Keratinocyte (primary cell): ENCODE data around the gene TPK1. TPM values are rescaled to one million over a fixed set of nuclear protein-coding genes. Genes with fewer than 3 reads are reported as not detected.

Experiments used
- DNase-seq: peaks from one replicate; pipeline ENCODE4 v3.0.0-alpha.2; 2011; ENCODE audit warnings: low read depth, missing footprints, low spot score
- FAIRE-seq: peaks from 2 replicates; lab custom pipeline; 2011; peaks lifted over from hg19 to GRCh38; lab: Jason Lieb, UNC
- H2AFZ ChIP-seq: 2 replicates; pipeline ENCODE4 v1.6.0; 2012; ENCODE audit warnings: low read length, control low read depth, inconsistent platforms; ENCODE audit not compliant: control insufficient read depth
- H3K27ac ChIP-seq: 2 replicates; pipeline ENCODE4 v1.5.1; 2011; ENCODE audit warnings: low read length; ENCODE audit not compliant: control insufficient read depth, insufficient read depth
- H3K27me3 ChIP-seq: 3 replicates; pipeline ENCODE4 v1.6.0; 2011; ENCODE audit warnings: low read length; ENCODE audit not compliant: control insufficient read depth, insufficient read depth; ENCODE audit errors: extremely low read depth
- H3K36me3 ChIP-seq, 2 experiments: 2 replicates in 1 of 2; 3 replicates in 1 of 2; pipeline ENCODE4 v1.5.1; 2011; ENCODE audit warnings: low read length in 2 of 2, mild to moderate bottlenecking in 1 of 2; ENCODE audit not compliant: control insufficient read depth in 2 of 2, insufficient read depth in 2 of 2; ENCODE audit errors: extremely low read depth in 1 of 2
- H3K4me1 ChIP-seq: 3 replicates; pipeline ENCODE4 v1.5.1; 2011; ENCODE audit warnings: low read length; ENCODE audit not compliant: control insufficient read depth, insufficient read depth; ENCODE audit errors: extremely low read depth
- H3K4me2 ChIP-seq: 3 replicates; pipeline ENCODE4 v1.6.0; 2011; ENCODE audit warnings: low read depth, low read length; ENCODE audit not compliant: control insufficient read depth, insufficient read depth; ENCODE audit errors: extremely low read depth
- H3K4me3 ChIP-seq, 3 experiments: fragments of 200-600 bp in 1 of 3; sonication (generic) in 1 of 3; 2 replicates in 2 of 3; 3 replicates in 1 of 3; pipeline ENCODE4 v1.5.1; 2011 to 2016; ENCODE audit warnings: low read length in 3 of 3, mild to moderate bottlenecking in 3 of 3, control low read depth in 2 of 3, inconsistent platforms in 1 of 3, low read depth in 1 of 3, mixed read lengths in 1 of 3, mixed run types in 1 of 3, moderate library complexity in 1 of 3; ENCODE audit not compliant: control insufficient read depth in 2 of 3, insufficient read depth in 2 of 3; ENCODE audit errors: extremely low read depth in 1 of 3
- H3K79me2 ChIP-seq: 2 replicates; pipeline ENCODE4 v1.6.0; 2012; ENCODE audit warnings: low read length; ENCODE audit not compliant: control insufficient read depth, insufficient read depth
- H3K9ac ChIP-seq: 3 replicates; pipeline ENCODE4 v1.6.0; 2011; ENCODE audit warnings: low read length; ENCODE audit not compliant: control insufficient read depth, insufficient read depth; ENCODE audit errors: extremely low read depth
- H3K9me1 ChIP-seq: 3 replicates; pipeline ENCODE4 v1.6.0; 2011; ENCODE audit warnings: low read length; ENCODE audit not compliant: control insufficient read depth, insufficient read depth; ENCODE audit errors: extremely low read depth
- H3K9me3 ChIP-seq: 2 replicates; pipeline ENCODE4 v1.5.1; 2012; ENCODE audit warnings: low read depth, low read length; ENCODE audit not compliant: control insufficient read depth
- H4K20me1 ChIP-seq: 3 replicates; pipeline ENCODE4 v1.6.0; 2011; ENCODE audit warnings: low read length; ENCODE audit not compliant: control insufficient read depth, insufficient read depth; ENCODE audit errors: extremely low read depth
- CTCF ChIP-seq, 3 experiments: IDR thresholded peaks in 1 of 3; conservative IDR thresholded peaks in 1 of 3; optimal IDR thresholded peaks in 1 of 3; 2 replicates in 2 of 3; 3 replicates in 1 of 3; pipeline versions ENCODE3 to v1.5.1; 2011; ENCODE audit warnings: low read length in 3 of 3, mild to moderate bottlenecking in 3 of 3, moderate library complexity in 2 of 3, control low read depth in 1 of 3, inconsistent platforms in 1 of 3; ENCODE audit not compliant: insufficient read depth in 2 of 3; ENCODE audit errors: extremely low read depth in 1 of 3
- EZH2 ChIP-seq: IDR thresholded peaks from one replicate; pipeline ENCODE4 v1.6.1; 2012; ENCODE audit warnings: inconsistent platforms, mild to moderate bottlenecking, low read length, moderate library complexity
- dilution Hi-C: fragments of 300-500 bp; cut with MboI; formaldehyde crosslinking; loops from one replicate; pipeline ENCODE4 v1.7.0; 2020; ENCODE audit warnings: low sequenced_read_pairs; ENCODE audit not compliant: extremely low pct_ligation_motif_present
- polyA plus RNA-seq, 5 experiments: library from polyadenylated mRNA; depleted of rRNA in 3 of 5; stranded (reverse) in 3 of 5; stranded (forward) in 1 of 5; unstranded in 1 of 5; fragments of >200 nt; gene quantifications; 1 replicate in 1 of 5; 2 replicates in 3 of 5; 3 replicates in 1 of 5; pipeline versions ENCODE4 v1.2.1 to v1.2.3, GENCODE V29; 2011 to 2012; ENCODE audit warnings: missing spikeins in 2 of 5, low read depth in 1 of 5, low replicate concordance in 1 of 5

Gene TPK1
- polyA plus RNA-seq, 1 donor (not counting 4 experiments of a cell fraction or from before 2014, with no cell fraction given): 1.9 TPM

GRCh38 chr7:144529269-144529926 lies 306.5 kb downstream of the TPK1 start:
- Histone ChIP-seq H3K36me3 (no peaks in the 10 kb centered on the region), H3K4me3 (no peak overlapping the region), H2AFZ (no peak overlapping the region), H3K79me2 (no peaks in the 10 kb centered on the region), H3K4me1 (no peaks in the 10 kb centered on the region), H3K27me3 (no peaks in the 10 kb centered on the region), H4K20me1 (no peaks in the 10 kb centered on the region), H3K4me2 (no peak overlapping the region), H3K9ac (no peak overlapping the region), H3K27ac (no peak overlapping the region), H3K9me3 (no peaks in the 10 kb centered on the region), H3K9me1 (no peaks in the 10 kb centered on the region)
- TF ChIP-seq EZH2: no peak
- TF ChIP-seq CTCF (optimal IDR thresholded peaks at IDR 0.05 in 1 of 3, IDR thresholded peaks at IDR 0.05 in 1 of 3, conservative IDR thresholded peaks at IDR 0.05 in 1 of 3; ENCODE audit: extremely low read depth in 1 of 3, insufficient read depth in 2 of 3, low read length in 3 of 3): no peak
- dilution Hi-C loops: no loop called here
- FAIRE-seq (no peak), DNase-seq (no peak)

- no peaks in the 10 kb centered on the region for H3K36me3 ChIP-seq
- H3K4me3 ChIP-seq: no peak overlapping the region
- TF ChIP-seq CTCF (optimal IDR thresholded peaks at IDR 0.05 in 1 of 3, IDR thresholded peaks at IDR 0.05 in 1 of 3, conservative IDR thresholded peaks at IDR 0.05 in 1 of 3; ENCODE audit: extremely low read depth in 1 of 3, insufficient read depth in 2 of 3, low read length in 3 of 3) (no peak), EZH2 (no peak)
- no peaks in the 10 kb centered on the region for H3K9me1 ChIP-seq
- H3K9ac ChIP-seq: no peak overlapping the region
- DNase-seq (no peak), FAIRE-seq (no peak)
- no peaks in the 10 kb centered on the region for H3K79me2 ChIP-seq
- no peaks in the 10 kb centered on the region for H4K20me1 ChIP-seq
- dilution Hi-C loops: no loop called here
- H3K4me2 ChIP-seq: no peak overlapping the region
- no peak overlapping the region for H3K27ac ChIP-seq
- H3K9me3 ChIP-seq: no peaks in the 10 kb centered on the region
- H3K27me3 ChIP-seq: no peaks in the 10 kb centered on the region
- no peaks in the 10 kb centered on the region for H3K4me1 ChIP-seq
- H2AFZ ChIP-seq: no peak overlapping the region
Observed at GRCh38 chr7:144528536-144529045, 307.3 kb downstream of the TPK1 start.
